A673 (cell line): ENCODE results near the gene ADAM8. TPM values are rescaled to one million over a fixed set of nuclear protein-coding genes. Genes with fewer than 3 reads are reported as not detected.
"Not testable (repeated sequence)": the region's sequence is repeated elsewhere in the genome, so short reads cannot be mapped to it uniquely, and the experiment has no call there.

ENCODE experiments used
- BruUV-seq: library from RNA; stranded (reverse); fragments of 400-500 nt; replicated peaks from 2 replicates; lab custom pipeline; 2021; lab: Mats Ljungman, UMichigan
- CTCF ChIA-PET: fragments of 300-600 bp; sonication (Branson Sonifier 250); formaldehyde crosslinking; loops from one replicate; lab custom pipeline; 2022; ENCODE audit warnings: antibody characterized with exemption; lab: Charles Lee
- POLR2A ChIA-PET: fragments of 300-600 bp; sonication (Branson Sonifier 250); formaldehyde crosslinking; loops from one replicate; lab custom pipeline; 2022; ENCODE audit warnings: antibody characterized with exemption; ENCODE audit not compliant: low non-redundant PET; lab: Charles Lee
- DNase-seq: peaks from one replicate; pipeline ENCODE4 v3.0.0-alpha.2; 2015; ENCODE audit warnings: low spot score
- H3K27ac ChIP-seq: fragments of 200-600 bp; sonication (generic); 2 replicates; pipeline ENCODE4 v1.5.1; 2016; ENCODE audit warnings: mixed run types, low read depth, mild to moderate bottlenecking, mixed read lengths, antibody characterized with exemption, low read length; ENCODE audit not compliant: poor library complexity, severe bottlenecking
- H3K27me3 ChIP-seq: fragments of 200-600 bp; sonication (generic); replicated peaks from 2 replicates; pipeline ENCODE4 v1.6.1; 2017; ENCODE audit warnings: mixed run types, low read depth, mild to moderate bottlenecking, mixed read lengths, antibody characterized with exemption, low read length; ENCODE audit not compliant: insufficient read depth, poor library complexity
- H3K36me3 ChIP-seq: fragments of 200-600 bp; sonication (generic); 2 replicates; pipeline ENCODE4 v1.6.1; 2016; ENCODE audit warnings: mixed run types, mild to moderate bottlenecking, mixed read lengths, antibody characterized with exemption, low read length; ENCODE audit not compliant: insufficient read depth, poor library complexity, severe bottlenecking
- H3K4me1 ChIP-seq: fragments of 200-600 bp; sonication (generic); 2 replicates; pipeline ENCODE4 v1.6.1; 2017; ENCODE audit warnings: mixed run types, mild to moderate bottlenecking, mixed read lengths, antibody characterized with exemption, low read length; ENCODE audit not compliant: insufficient read depth, poor library complexity, severe bottlenecking
- H3K4me3 ChIP-seq: fragments of 200-600 bp; sonication (generic); 2 replicates; pipeline ENCODE4 v1.5.1; 2016; ENCODE audit warnings: low read depth, mixed run types, mild to moderate bottlenecking, mixed read lengths, low read length; ENCODE audit not compliant: poor library complexity, severe bottlenecking
- H3K9me3 ChIP-seq: fragments of 200-600 bp; sonication (generic); 2 replicates; pipeline ENCODE4 v1.6.1; 2016; ENCODE audit warnings: mixed run types, low read depth, mild to moderate bottlenecking, mixed read lengths, antibody characterized with exemption, low read length; ENCODE audit not compliant: poor library complexity, severe bottlenecking
- CTCF ChIP-seq: fragments of 300-800, 200-600 bp; sonication (generic); conservative IDR thresholded peaks from 2 replicates; pipeline ENCODE4 v1.5.1; 2017; ENCODE audit warnings: low read depth, mild to moderate bottlenecking, antibody characterized with exemption, low read length, moderate library complexity, mixed read lengths
- EZH2 ChIP-seq: fragments of 200-600 bp; sonication (generic); IDR thresholded peaks from 2 replicates; pipeline ENCODE4 v1.6.1; 2017; ENCODE audit warnings: borderline replicate concordance, low read depth, mild to moderate bottlenecking, mixed read lengths, antibody characterized with exemption, low read length; ENCODE audit not compliant: poor library complexity, severe bottlenecking
- intact Hi-C: fragments of 100-400 bp; cut with micrococcal nuclease; formaldehyde crosslinking; loops from one replicate; pipeline ENCODE4 v1.10.0; 2022; ENCODE audit not compliant: unreplicated experiment
- total RNA-seq: library from RNA; stranded (reverse); gene quantifications from 2 replicates; pipeline ENCODE4 v1.2.3, GENCODE V29; 2021

ADAM8 gene
- total RNA-seq, 1 experiment from 2014 or later, result 1.2 TPM

DNA sequence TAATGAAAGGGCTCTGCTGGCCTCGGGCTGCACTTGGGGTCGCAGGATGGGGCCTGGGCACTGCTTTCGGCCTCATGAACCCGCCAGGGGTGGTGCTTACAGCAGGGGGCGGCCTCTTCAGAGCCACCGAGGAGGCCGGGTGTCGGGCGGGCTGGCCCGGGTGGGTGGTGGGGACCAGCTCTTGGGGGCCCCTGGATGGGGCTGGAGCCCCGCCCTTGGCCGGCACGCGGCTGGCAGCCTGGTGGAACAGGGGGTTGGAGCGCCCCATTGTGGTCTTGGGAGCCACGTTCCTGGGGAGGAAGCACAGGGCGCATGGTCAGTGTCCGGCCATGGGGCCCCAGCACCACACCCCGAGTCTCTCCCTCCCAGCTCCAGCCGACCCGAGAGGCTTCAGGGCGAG is 8.8 kb downstream of the ADAM8 start:
- intact Hi-C loops, result no loop called here
- no peak for DNase-seq
- Histone ChIP-seq H3K4me1 (no peaks in the 10 kb centered on the region), H3K27ac (no peak overlapping the region), H3K9me3 (no peaks in the 10 kb centered on the region), H3K36me3 (no peaks in the 10 kb centered on the region), H3K4me3 (no peak overlapping the region), H3K27me3 (no peaks in the 10 kb centered on the region)
- ChIA-PET CTCF (no interaction called here), POLR2A (interaction anchor here (0.6 kb wide), 1 partner anchor 32 kb away, joined by 3 read pairs; no protein-coding TSS in a partner anchor)
- no peak for TF ChIP-seq EZH2
- no peak for TF ChIP-seq CTCF
- no TSS peak for BruUV-seq

DNA sequence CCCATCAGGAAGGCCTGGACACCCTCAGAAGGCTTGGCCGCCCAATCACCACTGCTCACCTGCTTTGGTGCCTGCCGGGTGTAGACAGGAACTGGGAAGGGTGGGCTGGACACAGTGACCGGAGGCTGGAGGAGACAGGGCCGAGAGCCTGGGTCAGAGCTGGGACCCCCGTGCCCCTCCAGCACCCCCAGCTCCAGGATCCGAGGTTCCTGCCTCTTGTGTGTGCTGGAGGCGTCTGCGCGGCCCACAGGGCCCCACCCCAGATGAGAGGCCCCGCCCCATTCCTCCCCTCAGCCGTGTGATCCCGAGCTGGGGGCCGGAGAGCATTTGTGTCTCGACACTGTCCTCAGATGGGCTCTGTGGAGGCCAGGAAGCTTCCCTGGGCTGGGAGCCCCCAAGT is 9.4 kb downstream of the ADAM8 start:
- CTCF ChIA-PET, result no interaction called here
- H3K9me3 ChIP-seq, result no peaks in the 10 kb centered on the region
- no peaks in the 10 kb centered on the region for H3K36me3 ChIP-seq
- TF ChIP-seq EZH2, result no peak
- TF ChIP-seq CTCF, result no peak
- no peaks in the 10 kb centered on the region for H3K27me3 ChIP-seq
- BruUV-seq, result no TSS peak
- no peaks in the 10 kb centered on the region for H3K4me1 ChIP-seq
- H3K27ac ChIP-seq, result no peak overlapping the region
- H3K4me3 ChIP-seq, result no peak overlapping the region
- intact Hi-C loops, result no loop called here
- POLR2A ChIA-PET, result interaction anchor here (0.6 kb wide), 1 partner anchor 33 kb away, joined by 3 read pairs; no protein-coding TSS in a partner anchor
- DNase-seq, result no peak

- no peaks in the 10 kb centered on the region for H3K27me3 ChIP-seq
- no peak for DNase-seq
- ChIA-PET POLR2A (no interaction called here), CTCF (no interaction called here)
- no peak overlapping the region for H3K4me3 ChIP-seq
- TF ChIP-seq CTCF, result no peak
- TF ChIP-seq EZH2, result no peak
- H3K4me1 ChIP-seq, result peaks cover 2% of the 10 kb centered on the region
- intact Hi-C loops, result no loop called here
- no TSS peak for BruUV-seq
- no peaks in the 10 kb centered on the region for H3K9me3 ChIP-seq
- no peak overlapping the region for H3K27ac ChIP-seq
- no peaks in the 10 kb centered on the region for H3K36me3 ChIP-seq
Measured at GRCh38 chr10:133266056-133266795, 10.4 kb downstream of the ADAM8 start.

- H3K4me3 ChIP-seq, H3K4me1 ChIP-seq, BruUV-seq, DNase-seq, H3K9me3 ChIP-seq, CTCF ChIA-PET, H3K27me3 ChIP-seq, H3K36me3 ChIP-seq, intact Hi-C loops, POLR2A ChIA-PET, H3K27ac ChIP-seq: not testable (repeated sequence)
Measured at GRCh38 chr10:133265052-133265451, 11.6 kb downstream of the ADAM8 start.
